Thyroid gland (tissue), 4 donors: ENCODE data around the gene CITED1. TPM values are rescaled to one million over a fixed set of nuclear protein-coding genes. Genes with fewer than 3 reads are reported as not detected.

Source experiments
- DNase-seq, 2 donors: peaks; one replicate each; pipeline ENCODE4 v3.0.0-alpha.2; 2019
- H3K27ac ChIP-seq, 3 donors: fragments of 200-600 bp; sonication (generic); 1 replicate in 2 of 3; 2 replicates in 1 of 3; pipeline ENCODE4 v1.5.1; 2016 to 2019; ENCODE audit warnings: mild to moderate bottlenecking in 1 of 3, moderate library complexity in 1 of 3
- H3K27me3 ChIP-seq: fragments of 200-600 bp; sonication (generic); one replicate; pipeline ENCODE4 v1.5.1; 2019
- H3K36me3 ChIP-seq, 2 donors: fragments of 200-600 bp; sonication (generic); one replicate each; pipeline ENCODE4 v1.5.1; 2016 to 2019
- H3K4me1 ChIP-seq, 2 donors: fragments of 200-600 bp; sonication (generic); one replicate each; pipeline ENCODE4 v1.5.1; 2017 to 2019
- H3K4me3 ChIP-seq, 3 donors: fragments of 200-600 bp; sonication (generic); replicated peaks in 1 of 3; 1 replicate in 2 of 3; 2 replicates in 1 of 3; pipeline ENCODE4 v1.5.1; 2016; ENCODE audit warnings: mild to moderate bottlenecking in 1 of 3
- H3K9me3 ChIP-seq: fragments of 200-600 bp; sonication (generic); one replicate; pipeline ENCODE4 v1.5.1; 2017
- POLR2A ChIP-seq, 2 donors: fragments of 450-650 bp; IDR thresholded peaks; one replicate each; pipeline ENCODE4 v1.6.1; 2017; ENCODE audit warnings: antibody characterized with exemption in 2 of 2, mild to moderate bottlenecking in 2 of 2, moderate library complexity in 1 of 2
- WGBS, 2 donors: methylation state at CpG; one replicate each; pipeline ENCODE4 v1.1.5; 2017; 5-methylcytosine and 5-hydroxymethylcytosine counted together
- intact Hi-C: fragments of 100-400 bp; cut with DNase I; formaldehyde crosslinking; loops from one replicate; pipeline ENCODE4 v1.15.1; 2023
- total RNA-seq, 4 donors: library from RNA; depleted of rRNA; stranded (reverse); fragments of >200 nt; gene quantifications; one replicate each; pipeline ENCODE4 v1.2.3, GENCODE V29; 2016
- TF ChIP-seq, protein P1 (sequence below), 6 experiments: fragments of 200-600 bp in 3 of 6; fragments of 450-650 bp in 3 of 6; sonication (generic) in 3 of 6; IDR thresholded peaks; one replicate each; pipeline ENCODE4 v1.5.1; 2016 to 2019; ENCODE audit warnings: antibody characterized with exemption in 6 of 6, mild to moderate bottlenecking in 2 of 6, inconsistent platforms in 1 of 6, moderate library complexity in 1 of 6

The CITED1 gene
- total RNA-seq, 4 donors from 2014 or later: 5.5 to 29.9 (median 17.5) TPM

DNA sequence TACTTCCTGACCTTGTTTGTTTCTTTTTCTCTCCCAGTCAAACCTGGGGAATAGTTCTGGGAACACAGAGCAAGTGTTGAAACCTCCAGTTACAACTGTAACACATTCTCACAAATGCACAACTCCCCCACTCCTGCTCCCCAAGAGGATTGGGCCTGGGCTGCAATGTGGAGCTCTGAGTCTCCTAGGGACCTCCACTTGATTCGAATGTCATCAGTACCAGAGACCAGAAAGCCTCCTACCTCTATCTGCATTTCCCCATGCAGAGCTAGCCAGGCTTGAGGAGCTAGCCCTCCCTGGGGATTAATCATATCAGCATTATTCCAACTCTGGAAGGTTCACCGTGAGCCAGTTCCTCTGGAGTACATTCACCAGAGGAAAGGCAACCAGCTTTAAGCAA is 41.7 kb upstream of the CITED1 start:
- no peaks in the 10 kb centered on the region for H3K9me3 ChIP-seq
- DNase-seq: no peak
- no peak overlapping the region for H3K4me3 ChIP-seq
- 58 to 61% methylated on average over 2 of the region's 2 CpGs for WGBS, 2 donors
- intact Hi-C loops: no loop called here
- no peak for TF ChIP-seq POLR2A (IDR thresholded peaks at IDR 0.05)
- TF ChIP-seq, protein P1, sequence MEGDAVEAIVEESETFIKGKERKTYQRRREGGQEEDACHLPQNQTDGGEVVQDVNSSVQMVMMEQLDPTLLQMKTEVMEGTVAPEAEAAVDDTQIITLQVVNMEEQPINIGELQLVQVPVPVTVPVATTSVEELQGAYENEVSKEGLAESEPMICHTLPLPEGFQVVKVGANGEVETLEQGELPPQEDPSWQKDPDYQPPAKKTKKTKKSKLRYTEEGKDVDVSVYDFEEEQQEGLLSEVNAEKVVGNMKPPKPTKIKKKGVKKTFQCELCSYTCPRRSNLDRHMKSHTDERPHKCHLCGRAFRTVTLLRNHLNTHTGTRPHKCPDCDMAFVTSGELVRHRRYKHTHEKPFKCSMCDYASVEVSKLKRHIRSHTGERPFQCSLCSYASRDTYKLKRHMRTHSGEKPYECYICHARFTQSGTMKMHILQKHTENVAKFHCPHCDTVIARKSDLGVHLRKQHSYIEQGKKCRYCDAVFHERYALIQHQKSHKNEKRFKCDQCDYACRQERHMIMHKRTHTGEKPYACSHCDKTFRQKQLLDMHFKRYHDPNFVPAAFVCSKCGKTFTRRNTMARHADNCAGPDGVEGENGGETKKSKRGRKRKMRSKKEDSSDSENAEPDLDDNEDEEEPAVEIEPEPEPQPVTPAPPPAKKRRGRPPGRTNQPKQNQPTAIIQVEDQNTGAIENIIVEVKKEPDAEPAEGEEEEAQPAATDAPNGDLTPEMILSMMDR (IDR thresholded peaks at IDR 0.05): no peak
- no peak overlapping the region for H3K27ac ChIP-seq
- H3K27me3 ChIP-seq: no peaks in the 10 kb centered on the region
- no peaks in the 10 kb centered on the region for H3K4me1 ChIP-seq
- H3K36me3 ChIP-seq: no peaks in the 10 kb centered on the region

DNA sequence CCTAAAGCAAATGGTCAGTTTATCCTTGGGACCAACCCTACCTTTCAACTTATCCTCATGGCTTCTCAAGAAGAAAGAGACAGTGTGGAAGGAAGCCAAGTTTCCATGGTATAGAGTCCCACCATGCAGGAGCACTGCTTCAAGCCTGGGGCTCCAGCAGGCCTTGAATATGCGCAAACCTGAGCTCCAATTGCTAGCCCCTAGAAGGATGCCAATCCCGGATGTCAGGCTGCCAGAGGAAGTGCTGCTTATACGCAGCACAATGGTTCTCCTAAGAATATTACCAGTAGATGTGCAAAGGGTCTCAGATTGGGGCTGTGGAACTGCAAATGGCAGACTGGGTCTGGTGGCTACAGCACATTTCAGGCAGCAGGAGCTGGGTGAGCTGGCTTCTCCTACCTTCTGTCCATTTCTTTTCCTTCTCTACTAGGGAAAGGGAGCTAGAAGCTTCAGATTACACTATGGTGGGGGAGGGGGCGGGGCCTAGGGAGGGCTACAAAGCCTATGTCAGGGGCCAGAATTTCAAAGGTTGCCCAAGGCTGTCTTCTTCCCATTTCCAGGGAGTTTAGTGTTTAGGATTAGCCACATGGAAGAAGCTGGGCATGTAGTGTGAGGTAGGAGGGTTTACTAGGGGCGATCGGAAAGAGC is 40.7 kb upstream of the CITED1 start:
- no peak for DNase-seq
- no peaks in the 10 kb centered on the region for H3K27me3 ChIP-seq
- no peak for TF ChIP-seq POLR2A (IDR thresholded peaks at IDR 0.05)
- TF ChIP-seq, protein P1 (IDR thresholded peaks at IDR 0.05): no peak
- no peak overlapping the region for H3K4me3 ChIP-seq
- no peaks in the 10 kb centered on the region for H3K9me3 ChIP-seq
- intact Hi-C loops: no loop called here
- H3K36me3 ChIP-seq: no peaks in the 10 kb centered on the region
- WGBS, 2 donors: 97 to 99% methylated on average over 4 to 6 of the region's 6 CpGs
- H3K4me1 ChIP-seq: no peaks in the 10 kb centered on the region
- H3K27ac ChIP-seq: no peak overlapping the region

DNA sequence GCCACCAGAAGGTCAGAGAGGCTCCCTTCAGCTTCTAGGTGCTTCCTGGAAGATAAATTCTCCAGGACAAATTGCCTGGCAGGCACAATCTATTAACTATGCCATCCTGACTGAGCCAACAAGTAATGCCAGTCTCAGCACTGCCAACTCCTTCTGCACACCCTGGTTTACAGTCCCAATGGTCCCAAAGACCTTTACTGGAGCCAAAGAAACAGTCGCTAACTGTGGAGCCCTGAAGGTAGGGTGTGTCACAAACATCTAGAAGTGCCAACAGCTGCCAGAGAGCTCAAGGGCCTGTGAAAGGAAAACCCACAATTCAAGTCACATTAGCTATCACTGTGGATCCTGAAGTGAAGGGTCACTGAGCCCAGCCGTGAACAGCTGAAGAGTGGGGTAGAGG is 34.9 kb upstream of the CITED1 start:
- H3K27me3 ChIP-seq: no peaks in the 10 kb centered on the region
- H3K4me1 ChIP-seq: no peaks in the 10 kb centered on the region
- intact Hi-C loops: no loop called here
- no peak overlapping the region for H3K27ac ChIP-seq
- TF ChIP-seq, protein P1 (IDR thresholded peaks at IDR 0.05): no peak
- no peak for TF ChIP-seq POLR2A (IDR thresholded peaks at IDR 0.05)
- 82 to 83% methylated on average over 1 to 2 of the region's 2 CpGs for WGBS, 2 donors
- no peak overlapping the region for H3K4me3 ChIP-seq
- H3K9me3 ChIP-seq: no peaks in the 10 kb centered on the region
- H3K36me3 ChIP-seq: no peaks in the 10 kb centered on the region
- no peak for DNase-seq

DNA sequence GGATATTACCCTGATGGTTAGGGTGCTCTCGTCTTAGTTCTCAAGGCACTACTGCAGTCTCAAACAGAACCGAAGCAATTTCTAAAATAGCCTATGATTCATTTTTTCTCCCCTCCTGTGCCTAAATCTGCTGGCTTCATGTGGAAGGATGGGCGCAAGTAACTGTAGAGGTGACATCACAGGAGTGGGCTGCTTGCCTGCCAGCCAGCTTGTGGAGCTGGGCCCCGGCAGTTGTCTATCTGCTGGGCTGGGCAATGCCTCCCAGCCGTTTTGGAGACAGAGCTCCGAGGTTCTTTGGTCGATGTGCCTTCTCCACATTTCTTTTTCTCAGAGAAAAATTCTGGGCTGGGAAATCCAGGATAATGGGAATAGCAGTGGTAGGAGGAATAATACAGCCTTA is 34.3 kb upstream of the CITED1 start:
- Histone ChIP-seq H3K27me3 (no peaks in the 10 kb centered on the region), H3K27ac (no peak overlapping the region), H3K4me3 (no peak overlapping the region), H3K36me3 (no peaks in the 10 kb centered on the region), H3K9me3 (no peaks in the 10 kb centered on the region), H3K4me1 (no peaks in the 10 kb centered on the region)
- 87 to 93% methylated on average over 3 to 5 of the region's 7 CpGs for WGBS, 2 donors
- no peak for TF ChIP-seq POLR2A (IDR thresholded peaks at IDR 0.05)
- TF ChIP-seq, protein P1 (IDR thresholded peaks at IDR 0.05): no peak
- intact Hi-C loops: no loop called here
- no peak for DNase-seq

DNA sequence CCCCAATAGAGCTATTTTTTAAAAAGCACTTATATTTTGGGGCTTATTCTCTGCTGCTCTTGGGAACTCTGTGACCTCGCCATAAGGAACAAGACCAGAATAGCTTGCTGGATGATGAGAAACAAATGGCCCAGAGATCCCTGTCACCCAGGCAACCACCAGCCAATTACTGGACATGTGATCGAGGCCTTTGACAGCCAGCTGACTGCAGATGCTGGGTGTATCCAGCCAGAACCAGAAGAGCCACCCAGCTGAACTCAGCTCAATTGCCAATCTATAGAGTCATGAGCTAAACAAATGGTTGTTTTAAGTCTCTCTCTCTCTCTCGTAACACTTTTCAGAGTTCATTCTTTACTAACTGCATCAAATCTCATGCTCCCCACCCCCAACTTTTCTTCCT is 24.4 kb upstream of the CITED1 start:
- intact Hi-C loops: no loop called here
- Histone ChIP-seq H3K27me3 (no peaks in the 10 kb centered on the region), H3K36me3 (no peaks in the 10 kb centered on the region), H3K9me3 (no peaks in the 10 kb centered on the region), H3K4me1 (no peaks in the 10 kb centered on the region), H3K27ac (no peak overlapping the region), H3K4me3 (no peak overlapping the region)
- no peak for TF ChIP-seq POLR2A (IDR thresholded peaks at IDR 0.05)
- TF ChIP-seq, protein P1 (IDR thresholded peaks at IDR 0.05): no peak
- 96 to 100% methylated on average over 3 of the region's 3 CpGs for WGBS, 2 donors
- no peak for DNase-seq
